GM18868 (cell line): ENCODE results near the gene CYTH1.

ENCODE experiments used
- ATAC-seq: cut with Tn5 transposase; IDR thresholded peaks from one replicate; pipeline ENCODE4 v1.9.1; 2021; ENCODE audit warnings: mild to moderate bottlenecking, moderate library complexity; ENCODE audit not compliant: unreplicated experiment

The CYTH1 gene

GRCh38 chr17:78738698-78739097 is 43.4 kb downstream of the CYTH1 start:
- no peak for ATAC-seq

GRCh38 chr17:78738278-78738677 is 43.8 kb downstream of the CYTH1 start:
- no peak for ATAC-seq

GRCh38 chr17:78737332-78737731 is 44.7 kb downstream of the CYTH1 start:
- ATAC-seq: no peak

- peak; percentile 49 for ATAC-seq
These were observed 45.5 kb downstream of the CYTH1 start for GRCh38 chr17:78736526-78737079.

- no peak for ATAC-seq
These were observed 46.1 kb downstream of the CYTH1 start for GRCh38 chr17:78735832-78736525.

- ATAC-seq: no peak
These were observed 47.1 kb downstream of the CYTH1 start for GRCh38 chr17:78734793-78735641.

GRCh38 chr17:78732354-78732753 is 49.7 kb downstream of the CYTH1 start:
- ATAC-seq: no peak

- no peak for ATAC-seq
These were observed 50.2 kb downstream of the CYTH1 start for GRCh38 chr17:78731904-78732303.

GRCh38 chr17:78729641-78730040 is 52.4 kb downstream of the CYTH1 start:
- no peak for ATAC-seq

- ATAC-seq: no peak
These were observed 53.6 kb downstream of the CYTH1 start for GRCh38 chr17:78728495-78728894.

- no peak for ATAC-seq
These were observed 54.4 kb downstream of the CYTH1 start for GRCh38 chr17:78727476-78728229.

- ATAC-seq: no peak
These were observed 55.0 kb downstream of the CYTH1 start for GRCh38 chr17:78727057-78727456.

GRCh38 chr17:78726513-78726912 is 55.6 kb downstream of the CYTH1 start:
- ATAC-seq: no peak

GRCh38 chr17:78725448-78726021 is 56.5 kb downstream of the CYTH1 start:
- ATAC-seq: peak; percentile 48

- no peak for ATAC-seq
These were observed 57.1 kb downstream of the CYTH1 start for GRCh38 chr17:78724999-78725398.

GRCh38 chr17:78724544-78724943 is 57.5 kb downstream of the CYTH1 start:
- no peak for ATAC-seq

- no peak for ATAC-seq
These were observed 58.1 kb downstream of the CYTH1 start for GRCh38 chr17:78723957-78724356.

- ATAC-seq: no peak
These were observed 58.9 kb downstream of the CYTH1 start for GRCh38 chr17:78723001-78723796.

GRCh38 chr17:78722246-78722761 is 59.8 kb downstream of the CYTH1 start:
- no peak for ATAC-seq
